SKM-1 treated with dmso at 0.1 percent for 144 hours (cell line): ENCODE data around the gene GPR108.

ENCODE experiments used
- DNase-seq: peaks from one replicate; lab custom pipeline; 2025; ENCODE audit not compliant: unreplicated experiment; lab: John Stamatoyannopoulos, UW

GPR108 gene

DNA sequence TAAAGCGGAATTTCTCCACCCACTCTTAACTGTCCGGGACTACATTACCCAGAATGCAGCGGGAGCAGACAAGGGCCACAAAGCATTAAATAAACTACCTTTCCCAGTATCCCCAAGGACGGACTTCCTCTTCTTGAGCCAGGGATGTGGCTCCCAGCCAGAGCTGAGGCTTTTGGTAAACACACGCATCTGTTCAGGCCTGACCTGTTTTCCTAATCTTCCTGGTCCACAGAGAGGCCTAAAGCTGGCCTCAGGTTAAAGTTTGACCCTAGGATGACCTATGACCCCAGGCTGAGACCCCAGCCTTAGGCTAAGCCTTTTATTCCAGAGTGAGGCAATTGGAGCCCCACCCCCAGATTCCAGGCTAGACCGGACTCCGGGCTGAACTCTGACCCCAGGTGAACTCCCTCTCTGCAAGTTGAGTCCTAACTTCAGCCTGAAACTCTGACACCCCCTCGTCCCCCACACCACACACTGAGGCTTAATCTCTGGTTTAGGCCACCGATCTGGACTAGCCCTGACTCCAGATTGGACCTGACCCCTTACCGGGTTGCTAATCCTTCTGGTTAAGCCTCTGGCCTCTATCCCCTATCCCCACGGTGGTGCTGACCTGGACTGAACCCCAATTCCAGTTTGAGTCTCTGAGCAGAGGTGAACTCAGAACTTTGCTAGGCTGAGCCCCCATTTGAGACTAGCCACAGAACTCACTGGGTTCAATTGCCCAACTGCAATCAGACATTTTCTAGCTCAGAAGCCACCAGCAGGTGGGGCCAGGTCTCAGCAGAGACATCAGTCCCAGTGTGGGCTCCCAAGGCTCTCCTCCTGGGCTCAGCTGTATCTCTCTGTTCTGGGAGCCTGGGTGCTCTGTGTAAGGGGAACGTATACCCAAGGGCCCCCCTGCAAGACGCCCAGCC, 750 bp upstream of the GPR108 start:
- DNase-seq = peak; percentile 73

DNA sequence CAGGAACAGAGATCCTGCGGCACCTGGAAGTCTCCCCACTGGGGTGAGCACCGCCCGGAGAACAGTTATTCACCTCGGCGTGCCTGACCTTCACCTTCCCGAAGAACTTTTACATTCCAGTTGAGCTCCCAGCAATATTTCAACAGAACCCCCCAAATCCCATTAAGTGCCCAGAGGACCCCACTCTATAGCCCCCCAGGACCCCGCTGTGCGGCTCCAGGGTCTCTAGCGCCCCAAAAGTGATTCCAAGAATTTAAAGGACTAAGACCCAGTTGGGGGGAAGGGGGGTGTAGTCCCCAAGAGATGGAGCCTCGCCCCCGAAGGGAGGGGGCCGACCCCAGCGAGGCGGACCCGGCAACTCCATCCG, 480 bp downstream of the GPR108 start:
- DNase-seq = no peak

DNA sequence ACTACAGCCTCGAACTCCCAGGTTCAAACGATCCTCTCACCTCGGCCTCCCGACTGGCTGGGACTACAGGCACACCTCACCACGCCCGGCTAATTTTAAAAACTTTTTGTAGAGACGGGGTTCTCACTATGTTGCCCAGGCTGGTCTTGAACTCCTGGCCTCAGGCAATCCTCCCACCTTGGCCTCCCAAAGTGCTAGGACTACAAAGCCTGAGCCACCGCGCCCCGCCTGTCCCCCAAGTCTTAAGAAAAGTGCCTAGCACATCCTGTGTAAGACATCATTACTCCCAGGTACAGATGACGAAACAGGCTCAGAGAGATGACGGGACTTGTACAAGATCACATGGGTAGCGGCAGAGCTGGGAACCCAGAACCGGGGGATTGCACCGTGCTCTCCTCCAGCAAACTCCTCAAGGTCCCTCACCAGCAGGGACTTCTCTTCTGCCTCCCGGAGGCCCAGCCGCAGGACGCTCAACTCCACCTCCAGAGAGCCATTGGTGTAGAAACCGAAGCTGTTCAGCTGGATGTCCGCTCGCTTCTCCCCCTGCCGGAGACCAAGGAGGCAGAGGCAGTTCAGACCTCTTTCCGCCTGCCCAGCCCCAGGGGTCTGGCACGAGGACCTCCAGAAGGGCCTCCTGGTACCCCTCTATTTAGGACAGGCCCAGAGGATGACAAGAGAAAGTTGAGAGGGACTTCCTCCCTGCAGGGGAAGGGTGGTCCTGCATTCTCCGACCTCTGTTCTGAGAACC, 1.0 kb downstream of the GPR108 start:
- peak; percentile 84 for DNase-seq

DNA sequence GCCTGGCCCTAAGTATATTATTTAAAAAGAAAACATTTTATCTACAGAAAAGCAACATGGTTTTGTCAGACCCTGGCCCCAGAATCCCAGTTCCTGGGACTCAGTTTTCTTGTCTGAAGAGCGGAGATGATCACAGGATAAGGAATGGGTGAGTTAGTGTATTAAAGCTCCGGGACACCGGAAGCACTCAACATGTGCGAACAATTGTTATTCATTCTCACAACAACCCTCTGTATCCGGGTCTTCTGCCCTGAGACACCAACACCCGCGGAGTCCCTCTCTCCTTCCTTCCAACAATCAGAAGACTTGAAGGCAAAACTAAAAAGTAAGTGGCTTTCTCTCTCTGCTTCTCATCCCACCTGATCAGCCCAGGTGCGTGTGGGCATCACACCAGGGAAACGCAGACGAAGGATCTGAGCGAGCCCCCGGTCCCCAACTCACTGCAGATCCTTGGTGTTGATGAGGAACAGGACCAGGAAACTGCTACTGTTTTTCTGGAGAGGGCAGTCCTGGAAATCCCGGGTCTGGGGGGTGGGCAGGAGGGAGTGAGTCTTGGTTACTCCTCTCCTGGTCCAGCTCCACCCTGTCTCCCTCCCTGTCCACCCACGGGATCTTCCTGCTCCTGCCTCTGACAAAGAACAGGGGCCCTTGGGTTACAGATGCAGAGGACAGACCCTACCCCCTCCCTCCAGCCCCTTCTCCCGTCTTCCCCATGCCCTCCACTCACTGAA, 2.0 kb downstream of the GPR108 start:
- DNase-seq = no peak

DNA sequence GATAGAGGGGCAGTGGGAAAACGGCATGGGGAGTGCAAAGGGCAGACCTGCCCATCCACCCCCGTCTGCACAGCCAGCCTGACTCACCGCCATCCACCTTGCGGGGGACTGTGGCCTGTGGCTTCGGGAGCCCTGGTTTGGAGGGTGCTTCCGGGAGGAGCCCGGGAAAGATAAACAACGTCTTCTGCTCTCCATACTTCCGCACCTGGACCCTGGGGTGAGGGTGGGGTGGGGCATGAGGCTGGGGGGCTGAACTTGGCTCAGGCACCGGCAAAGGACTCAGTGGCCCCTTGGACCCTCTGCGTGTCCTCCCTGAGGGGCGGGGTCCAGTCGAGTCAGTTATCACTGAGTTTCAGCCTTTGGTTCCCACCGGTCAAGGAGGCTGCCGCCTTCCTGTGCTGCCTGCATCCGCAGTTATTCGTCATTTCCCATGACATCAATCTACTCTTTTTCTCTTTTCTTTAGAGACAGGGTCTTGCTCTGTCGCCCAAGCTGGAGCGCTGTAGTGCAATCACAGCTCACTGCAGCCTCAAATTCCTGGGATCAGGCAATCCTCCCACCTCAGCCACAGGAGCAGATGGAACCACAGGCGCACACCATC, 3.2 kb downstream of the GPR108 start:
- no peak for DNase-seq

DNA sequence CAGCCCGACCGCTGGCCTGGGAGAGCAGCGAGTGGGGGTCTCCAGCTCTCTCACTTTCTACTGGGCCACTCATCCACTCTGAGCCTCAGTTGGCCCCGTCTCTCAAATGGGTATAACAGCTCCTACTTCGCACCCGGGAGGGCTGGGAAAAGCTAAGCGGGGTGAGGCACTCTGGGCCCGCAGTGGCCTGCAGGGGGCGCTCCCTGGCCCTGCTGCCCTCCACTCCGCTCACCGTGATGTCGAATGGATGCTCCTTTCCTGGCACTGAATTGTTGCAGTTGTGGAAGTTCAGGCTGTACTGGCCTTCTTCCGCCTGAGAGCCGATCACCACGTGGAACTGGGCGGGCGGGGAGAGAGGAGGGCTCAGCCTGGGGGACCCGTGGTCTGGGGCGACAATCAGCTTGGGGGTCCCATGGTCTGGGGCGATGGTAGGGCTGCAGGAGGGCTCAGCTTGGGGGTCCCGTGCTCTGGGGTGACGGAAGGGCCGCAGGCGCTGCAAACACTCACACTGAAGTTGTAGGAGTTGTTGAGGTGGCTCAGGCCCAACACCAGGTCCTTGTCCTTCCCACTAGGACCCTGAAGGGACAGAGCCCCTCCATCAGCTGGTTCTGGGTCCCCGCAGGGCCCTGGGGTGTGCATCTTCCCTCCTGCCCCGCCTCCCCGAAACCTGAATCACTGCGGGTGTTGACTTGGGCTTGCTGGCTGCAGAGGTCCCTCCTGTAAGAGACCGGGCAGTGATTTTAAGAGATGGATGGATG, 3.9 kb downstream of the GPR108 start:
- DNase-seq = no peak

DNA sequence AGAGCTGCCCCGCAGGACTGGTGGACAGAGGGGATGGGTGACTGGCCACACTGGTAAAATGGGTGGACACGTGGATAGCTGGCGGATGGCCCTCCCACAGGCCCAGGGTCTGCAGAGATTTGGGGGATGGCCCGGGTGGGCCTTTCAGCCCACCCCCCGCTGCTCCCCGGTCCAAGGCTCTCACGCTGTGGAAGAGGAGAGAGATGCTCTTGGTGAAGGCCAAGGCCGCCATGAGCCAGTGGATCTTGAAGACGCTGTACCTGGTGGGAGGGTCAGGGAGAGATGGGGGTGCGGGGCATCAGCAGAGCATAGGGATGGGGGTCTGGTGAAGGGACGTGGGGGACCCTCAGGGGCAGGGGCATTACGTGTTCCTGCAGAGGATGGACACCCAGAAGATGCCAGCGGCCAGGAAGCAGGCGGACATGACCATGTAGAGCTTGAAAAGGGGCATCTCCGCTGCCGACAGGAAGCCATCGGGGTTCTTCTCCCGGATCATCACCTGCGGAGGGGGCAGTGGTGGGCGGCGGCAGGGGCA, 4.5 kb downstream of the GPR108 start:
- no peak for DNase-seq

DNA sequence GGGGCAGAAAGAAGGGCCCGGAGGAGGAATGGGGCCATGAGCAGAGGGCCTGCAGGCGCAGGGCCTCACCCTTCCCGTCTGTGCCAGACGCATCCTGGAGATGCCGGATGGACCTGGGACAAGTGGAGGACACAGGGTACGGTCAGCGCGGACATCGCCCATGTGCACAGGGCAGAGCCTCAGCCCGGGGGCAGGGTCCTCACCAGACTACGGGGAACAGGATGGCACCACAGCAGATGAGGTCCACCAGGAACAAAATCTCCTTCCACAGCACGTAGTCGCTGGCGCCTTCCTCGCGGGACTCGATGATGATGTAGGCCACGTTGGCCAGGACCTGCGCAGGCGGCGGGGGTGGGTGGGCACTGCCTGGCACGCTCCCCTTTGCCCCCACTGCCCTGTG, 5.6 kb downstream of the GPR108 start:
- DNase-seq = no peak

DNA sequence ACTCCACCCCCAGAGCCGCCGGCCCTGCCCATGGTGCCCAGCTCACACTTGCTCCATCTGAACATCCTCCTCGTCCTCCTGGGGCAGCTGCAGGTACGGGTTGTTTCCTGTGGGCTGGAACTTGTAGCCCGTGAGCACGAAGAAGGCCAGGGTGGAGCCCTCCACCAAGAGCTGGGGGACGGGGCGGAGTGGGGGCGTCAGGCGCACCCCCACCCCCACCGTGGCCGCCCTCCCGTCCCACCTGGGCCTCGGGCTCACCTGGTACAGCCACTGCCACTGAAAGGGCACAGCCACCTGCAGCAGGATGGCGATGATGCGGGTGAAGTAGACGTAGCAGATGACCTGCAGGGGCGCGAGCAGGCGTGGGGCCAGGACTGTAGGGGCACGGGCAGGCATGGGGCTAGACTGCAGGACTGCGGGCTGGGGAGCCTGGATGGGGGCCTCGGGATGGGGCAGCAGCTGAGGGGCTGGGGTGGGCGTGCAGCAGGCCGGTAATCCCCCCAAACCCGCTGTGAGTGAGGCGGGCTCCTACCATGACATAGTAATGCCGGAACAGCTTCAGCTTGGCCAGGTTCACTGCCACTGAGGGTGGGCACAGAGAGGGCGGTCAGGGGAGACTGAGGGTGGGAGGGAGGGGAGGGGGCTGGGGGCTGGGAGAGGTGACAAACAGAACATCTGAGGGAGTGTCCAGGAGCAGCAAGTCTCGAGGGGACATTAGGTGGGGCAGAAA, 6.3 kb downstream of the GPR108 start:
- DNase-seq = no peak

DNA sequence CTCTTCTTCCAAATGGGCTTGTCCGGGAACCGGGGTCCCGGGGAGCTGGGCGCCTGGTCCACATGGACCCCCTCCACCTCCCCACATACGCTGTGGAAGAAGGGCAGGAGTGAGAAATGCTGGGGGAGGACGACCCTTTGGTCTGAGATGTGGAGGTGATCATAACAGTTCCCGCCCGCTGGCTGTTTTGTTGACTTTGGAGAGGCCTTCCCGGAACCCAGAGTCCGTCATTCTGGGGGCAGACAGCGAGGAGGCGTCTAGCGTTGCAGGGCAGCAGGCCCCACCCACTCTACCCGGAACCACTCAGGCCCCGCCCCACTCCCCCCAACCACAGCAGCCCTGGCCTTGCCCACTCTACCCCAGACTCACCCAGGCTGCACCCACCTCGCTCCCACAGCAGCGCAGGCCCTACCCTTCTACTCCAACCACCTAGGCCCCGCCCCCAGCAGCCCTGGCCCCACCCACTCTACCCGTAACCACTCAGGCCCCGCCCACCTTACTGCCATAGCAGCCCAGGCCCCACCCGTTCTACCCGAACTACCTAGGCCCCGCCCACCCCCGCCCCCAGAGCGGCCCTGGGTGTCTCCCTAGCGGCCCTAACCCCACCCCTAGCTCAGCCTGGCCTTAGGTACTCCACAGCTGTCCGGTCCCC, 7.1 kb downstream of the GPR108 start:
- DNase-seq = peak; percentile 15

DNA sequence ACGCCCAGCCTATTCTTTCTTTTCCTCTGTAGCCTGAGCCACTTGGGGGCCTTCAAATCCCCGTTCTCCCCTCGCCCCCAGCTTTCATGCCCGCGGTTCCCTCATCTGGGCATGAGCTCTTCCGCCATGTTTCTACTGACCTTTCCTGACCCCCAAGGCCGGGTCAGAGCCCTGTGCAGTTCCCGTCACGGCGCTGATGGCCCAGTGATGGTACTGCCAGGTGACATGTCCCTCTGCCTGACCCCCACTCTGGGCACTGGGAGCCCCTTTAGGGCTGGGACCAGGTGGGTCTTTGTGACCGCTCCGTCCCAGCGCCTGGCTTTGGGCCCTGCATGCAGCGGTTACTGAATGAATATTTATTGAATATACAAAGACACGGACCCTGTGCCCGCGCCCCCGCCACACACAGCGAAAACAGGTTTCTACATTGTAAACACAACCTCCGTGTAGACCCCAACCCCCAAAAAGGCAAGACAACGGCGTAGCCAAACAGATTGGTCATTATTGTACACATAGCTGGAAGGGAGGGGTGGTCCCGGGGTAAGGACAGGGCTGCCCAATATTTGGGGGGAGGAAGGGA, 7.7 kb downstream of the GPR108 start:
- no peak for DNase-seq

DNA sequence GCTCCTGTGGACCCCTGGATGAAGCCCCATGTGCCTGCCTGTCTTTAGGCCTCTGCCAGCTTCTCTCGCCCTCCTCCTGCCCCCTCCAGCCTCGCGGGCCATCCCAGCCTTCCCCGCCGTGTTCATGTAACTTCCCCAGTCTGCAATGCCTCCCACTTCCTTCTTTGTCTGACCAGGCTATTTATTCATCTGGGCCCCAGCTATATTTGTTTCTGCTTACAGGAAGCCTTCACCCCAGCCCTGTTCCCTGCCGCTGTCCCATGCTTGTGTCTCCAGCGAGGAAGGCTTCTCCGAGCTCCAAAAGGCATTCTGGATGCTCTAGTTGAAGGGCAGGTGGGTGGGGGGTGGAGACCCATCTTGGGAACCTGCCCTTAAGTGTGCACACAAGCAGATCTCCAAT, 9.0 kb downstream of the GPR108 start:
- DNase-seq = peak; percentile 81

DNA sequence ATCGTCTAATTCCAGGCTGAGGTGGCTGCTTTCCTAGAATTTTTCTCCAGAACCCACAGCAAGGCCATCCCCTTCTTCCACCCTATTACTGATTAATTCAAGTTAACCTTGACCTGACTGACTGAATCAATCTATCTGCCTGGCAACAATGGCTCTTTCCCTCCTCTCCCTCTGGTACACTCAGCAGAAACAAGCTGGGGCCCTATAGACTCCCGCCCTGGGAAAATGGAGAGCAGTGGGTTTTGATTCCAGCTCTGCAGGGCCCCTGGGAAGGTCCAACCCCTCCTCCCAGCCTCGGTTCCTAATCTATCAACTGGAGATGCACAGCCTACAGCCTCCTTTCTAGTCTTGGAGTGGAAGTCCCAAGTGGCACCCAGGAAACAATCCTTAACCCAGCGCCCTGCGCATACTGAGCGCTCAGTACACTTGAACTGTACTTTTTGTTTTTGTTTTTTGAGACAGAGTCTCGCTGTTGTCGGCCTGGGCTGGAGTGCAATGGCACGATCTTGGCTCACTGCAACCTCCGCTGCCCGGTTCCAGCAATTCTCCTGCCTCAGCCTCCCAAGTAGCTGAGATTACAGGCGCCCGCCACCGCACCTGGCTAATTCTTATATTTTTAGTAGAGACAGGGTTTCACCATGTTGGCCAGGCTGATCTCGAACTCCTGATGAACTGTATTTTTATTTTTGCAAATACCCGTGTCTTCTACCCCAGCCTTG, 11.7 kb downstream of the GPR108 start:
- DNase-seq = no peak

DNA sequence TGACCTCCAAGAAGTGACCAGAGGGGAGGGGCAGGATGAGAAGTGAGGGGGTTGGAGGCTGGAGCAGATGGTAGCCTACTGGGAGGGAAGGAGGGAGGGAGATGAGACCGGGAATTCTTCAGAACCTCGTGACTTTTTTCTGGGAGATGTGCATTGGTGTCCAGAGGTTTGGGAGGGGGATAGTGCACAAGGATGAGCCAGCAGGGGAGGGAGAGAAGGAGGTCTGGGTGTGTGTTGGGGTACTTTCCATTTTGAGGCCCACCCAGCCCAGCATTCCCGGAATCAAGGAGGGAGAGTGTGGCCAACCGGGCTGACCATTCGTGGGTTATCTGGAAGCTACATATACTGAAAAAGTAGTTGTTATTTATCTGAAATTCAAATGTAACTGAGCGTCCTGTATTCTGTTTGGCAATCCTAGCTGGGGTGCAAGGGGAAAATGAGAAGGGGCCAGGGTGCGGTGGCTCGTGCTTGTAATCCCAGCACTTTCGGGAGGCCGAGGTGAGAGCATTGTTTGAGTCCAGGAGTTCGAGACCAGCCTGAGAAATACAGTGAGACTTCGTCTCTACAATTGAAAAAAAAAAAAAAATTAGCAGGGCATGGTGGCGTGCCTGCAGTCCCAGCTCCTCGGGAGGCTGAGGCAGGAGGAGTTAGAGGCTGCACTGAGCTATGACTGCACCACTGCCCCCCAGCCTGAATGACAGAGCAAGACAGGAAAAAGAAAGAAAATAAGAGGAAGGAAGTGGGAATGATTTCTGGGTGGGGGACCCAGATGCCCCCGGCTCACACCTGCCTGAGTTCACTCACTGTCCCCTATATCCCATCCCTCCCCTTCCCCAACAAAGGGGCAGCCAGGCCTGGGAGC, 12.5 kb downstream of the GPR108 start:
- DNase-seq = no peak

DNA sequence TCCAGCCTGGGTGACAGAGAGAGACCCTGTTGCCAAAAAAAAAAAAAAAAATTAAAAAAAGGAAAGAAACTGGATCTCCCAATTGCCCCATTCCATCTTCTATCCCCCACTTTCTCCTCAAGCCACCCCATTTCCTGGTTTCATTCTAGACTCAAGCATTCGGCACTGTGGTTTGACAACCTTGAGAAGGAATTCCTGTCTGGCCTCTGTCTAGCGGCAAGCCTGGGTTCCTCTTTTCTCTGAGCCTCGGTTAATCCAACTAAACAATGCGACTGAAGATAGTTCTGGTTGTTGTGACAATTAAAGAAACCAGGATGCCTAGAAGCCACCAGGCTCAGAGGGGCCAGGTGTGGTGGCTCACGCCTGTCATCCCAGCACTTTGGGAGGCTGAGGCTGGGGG, 13.6 kb downstream of the GPR108 start:
- peak; percentile 74 for DNase-seq

DNA sequence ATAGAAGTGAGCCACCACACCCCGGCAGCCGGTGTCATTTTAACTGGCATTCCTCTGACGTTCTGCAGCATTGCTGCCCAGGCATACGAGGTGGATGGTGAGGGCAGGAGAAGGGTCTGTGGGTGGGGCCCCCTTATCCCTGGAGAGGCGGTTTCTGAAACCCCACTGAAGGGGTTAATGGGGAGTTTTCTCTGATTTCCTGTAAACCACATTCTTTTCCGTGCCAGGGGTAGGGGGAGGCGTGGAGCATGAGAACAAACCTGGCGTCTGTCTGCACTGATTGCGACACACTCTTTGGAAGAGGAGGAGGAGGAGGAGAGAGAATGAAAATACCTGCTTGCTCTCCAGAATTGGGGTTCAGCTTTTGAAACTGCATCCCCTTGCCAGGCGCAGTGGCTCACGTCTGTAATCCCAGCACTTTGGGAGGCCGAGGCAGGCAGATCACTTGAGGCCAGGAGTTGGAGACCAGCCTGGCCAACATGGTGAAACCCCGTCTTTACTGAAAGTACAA, 14.2 kb downstream of the GPR108 start:
- DNase-seq = no peak

DNA sequence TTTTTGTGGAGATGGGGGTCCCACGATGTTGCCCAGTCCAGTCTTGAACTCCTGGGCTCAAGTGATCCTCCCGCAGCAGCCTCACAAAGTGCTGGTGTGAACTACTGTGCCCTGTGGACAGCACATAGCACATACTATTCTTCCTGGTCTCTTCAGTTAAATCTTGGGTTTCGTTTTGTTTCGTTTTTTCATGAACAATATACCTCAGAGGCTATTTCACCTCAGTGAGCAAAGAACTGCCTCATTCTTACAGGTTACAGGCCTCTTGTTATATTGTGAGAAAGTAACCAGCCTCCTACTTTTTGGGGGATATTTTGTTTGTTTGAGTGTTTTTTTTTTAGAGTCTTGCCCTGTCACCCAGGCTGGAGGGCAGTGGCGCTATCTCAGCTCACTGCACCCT, 15.6 kb downstream of the GPR108 start:
- DNase-seq = peak; percentile 47
